Colonic mucosa (tissue), 4 donors: ENCODE measurements around the gene TLR1. TPM values are rescaled to one million over a fixed set of nuclear protein-coding genes. Genes with fewer than 3 reads are reported as not detected.

Experiments used
- DNase-seq: peaks from one replicate; pipeline ENCODE4 v3.0.0-alpha.2; 2020
- H3K27ac ChIP-seq: fragments of 200-600 bp; one replicate; pipeline ENCODE4 v1.8.0; 2021
- H3K27me3 ChIP-seq: fragments of 200-600 bp; one replicate; pipeline ENCODE4 v1.8.0; 2021
- H3K36me3 ChIP-seq: fragments of 200-600 bp; one replicate; pipeline ENCODE4 v1.8.0; 2021
- H3K4me1 ChIP-seq: fragments of 200-600 bp; one replicate; pipeline ENCODE4 v1.8.0; 2021; ENCODE audit warnings: mild to moderate bottlenecking
- H3K4me3 ChIP-seq: fragments of 200-600 bp; one replicate; pipeline ENCODE4 v1.8.0; 2021
- H3K9ac ChIP-seq, 2 donors: one replicate each; pipeline ENCODE4 v1.7.0; 2013; ENCODE audit warnings: control low read depth in 2 of 2, low read depth in 2 of 2, low read length in 2 of 2
- H3K9me3 ChIP-seq: fragments of 200-600 bp; one replicate; pipeline ENCODE4 v1.8.0; 2021
- intact Hi-C: fragments of 100-400 bp; cut with DNase I; formaldehyde crosslinking; loops from one replicate; pipeline ENCODE4 v1.14.1; 2022
- total RNA-seq, 2 donors: library from RNA; stranded (reverse); fragmentation: NEBNext Ultra II Directional in 1 of 2; extraction: Animal tissue kit (Norgen Biotek cat#: 25700) in 1 of 2; gene quantifications; one replicate each; pipeline ENCODE4 v1.2.1, GENCODE V29; 2021
- TF ChIP-seq, protein P1 (sequence below): fragments of 200-600 bp; IDR thresholded peaks from one replicate; pipeline ENCODE4 v1.8.0; 2022; ENCODE audit warnings: antibody characterized with exemption, mild to moderate bottlenecking
- donor health status: healthy.
- donor health status: DM: no; HTN: no; CAD: no.
- donor health status: DM: no; HTN: no; CAD: no.

TLR1 gene
- total RNA-seq, 2 donors from 2014 or later: 1.2 to 4.7 TPM

DNA sequence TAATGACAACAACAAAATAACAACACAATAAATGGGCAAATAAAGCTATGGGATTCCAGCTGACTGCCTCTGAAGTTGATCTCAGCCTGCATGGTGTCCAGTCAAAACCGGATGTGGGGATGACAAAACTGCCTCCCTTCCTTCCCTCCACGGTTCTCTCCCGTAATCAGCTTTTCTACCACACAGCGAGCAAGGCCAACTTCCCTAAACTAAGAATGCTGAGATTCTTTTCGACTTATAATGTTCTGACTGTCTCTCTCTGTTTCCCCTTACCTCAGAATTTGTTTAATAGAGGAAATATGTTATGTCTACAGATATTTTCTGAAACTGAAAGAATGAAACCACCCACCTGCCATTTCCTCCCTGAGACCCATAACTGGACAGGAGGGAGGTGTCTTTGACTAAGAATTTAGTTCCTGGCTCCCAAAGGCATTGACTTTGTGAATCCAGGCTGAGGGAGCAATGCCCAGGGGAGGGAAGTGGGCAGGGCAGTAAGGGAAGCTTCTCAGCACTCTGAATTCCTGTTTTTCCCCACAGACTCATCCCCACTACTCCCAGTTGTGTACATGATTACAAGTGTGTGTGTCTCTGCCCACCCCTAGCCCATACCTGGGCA lies 1.0 kb upstream of the TLR1 start:
- peak; percentile 26 for DNase-seq
- Histone ChIP-seq H3K9ac (peak overlapping the region in 1 of 2 donors; percentile 8), H3K27ac (peak overlapping the region; percentile 54), H3K9me3 (no peaks in the 10 kb centered on the region), H3K4me3 (no peak overlapping the region), H3K36me3 (no peaks in the 10 kb centered on the region), H3K27me3 (no peaks in the 10 kb centered on the region), H3K4me1 (no peaks in the 10 kb centered on the region)
- TF ChIP-seq, protein P1, sequence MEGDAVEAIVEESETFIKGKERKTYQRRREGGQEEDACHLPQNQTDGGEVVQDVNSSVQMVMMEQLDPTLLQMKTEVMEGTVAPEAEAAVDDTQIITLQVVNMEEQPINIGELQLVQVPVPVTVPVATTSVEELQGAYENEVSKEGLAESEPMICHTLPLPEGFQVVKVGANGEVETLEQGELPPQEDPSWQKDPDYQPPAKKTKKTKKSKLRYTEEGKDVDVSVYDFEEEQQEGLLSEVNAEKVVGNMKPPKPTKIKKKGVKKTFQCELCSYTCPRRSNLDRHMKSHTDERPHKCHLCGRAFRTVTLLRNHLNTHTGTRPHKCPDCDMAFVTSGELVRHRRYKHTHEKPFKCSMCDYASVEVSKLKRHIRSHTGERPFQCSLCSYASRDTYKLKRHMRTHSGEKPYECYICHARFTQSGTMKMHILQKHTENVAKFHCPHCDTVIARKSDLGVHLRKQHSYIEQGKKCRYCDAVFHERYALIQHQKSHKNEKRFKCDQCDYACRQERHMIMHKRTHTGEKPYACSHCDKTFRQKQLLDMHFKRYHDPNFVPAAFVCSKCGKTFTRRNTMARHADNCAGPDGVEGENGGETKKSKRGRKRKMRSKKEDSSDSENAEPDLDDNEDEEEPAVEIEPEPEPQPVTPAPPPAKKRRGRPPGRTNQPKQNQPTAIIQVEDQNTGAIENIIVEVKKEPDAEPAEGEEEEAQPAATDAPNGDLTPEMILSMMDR: no peak
- intact Hi-C loops: no loop called here

- TF ChIP-seq, protein P1: no peak
- intact Hi-C loops: no loop called here
- H3K27ac ChIP-seq: peak overlapping the region; percentile 24
- no peaks in the 10 kb centered on the region for H3K27me3 ChIP-seq
- no peak for DNase-seq
- H3K9ac ChIP-seq: peak overlapping the region in 1 of 2 donors; percentile 66
- no peaks in the 10 kb centered on the region for H3K4me1 ChIP-seq
- peak overlapping the region; percentile 5 for H3K4me3 ChIP-seq
- H3K36me3 ChIP-seq: no peaks in the 10 kb centered on the region
- no peaks in the 10 kb centered on the region for H3K9me3 ChIP-seq
Observed at GRCh38 chr4:38803833-38804653, 548 bp downstream of the TLR1 start.

- H3K27ac ChIP-seq: no peak overlapping the region
Observed at GRCh38 chr4:38802561-38803355, 1.8 kb downstream of the TLR1 start.

GRCh38 chr4:38800961-38801450 lies 3.6 kb downstream of the TLR1 start:
- intact Hi-C loops: no loop called here
- DNase-seq: no peak
- Histone ChIP-seq H3K9ac (no peak overlapping the region), H3K27ac (no peak overlapping the region), H3K9me3 (no peaks in the 10 kb centered on the region), H3K36me3 (no peaks in the 10 kb centered on the region), H3K4me3 (no peak overlapping the region), H3K27me3 (no peaks in the 10 kb centered on the region), H3K4me1 (no peaks in the 10 kb centered on the region)
- TF ChIP-seq, protein P1: no peak

More at GRCh38 chr4:38802561-38803355, 1.8 kb downstream of the TLR1 start:
- DNase-seq: no peak
- H3K9me3 ChIP-seq: no peaks in the 10 kb centered on the region
- H3K36me3 ChIP-seq: no peaks in the 10 kb centered on the region
- H3K27me3 ChIP-seq: no peaks in the 10 kb centered on the region
- no peak overlapping the region for H3K4me3 ChIP-seq
- H3K9ac ChIP-seq: no peak overlapping the region
- TF ChIP-seq, protein P1: no peak
- intact Hi-C loops: no loop called here
- no peaks in the 10 kb centered on the region for H3K4me1 ChIP-seq

DNA sequence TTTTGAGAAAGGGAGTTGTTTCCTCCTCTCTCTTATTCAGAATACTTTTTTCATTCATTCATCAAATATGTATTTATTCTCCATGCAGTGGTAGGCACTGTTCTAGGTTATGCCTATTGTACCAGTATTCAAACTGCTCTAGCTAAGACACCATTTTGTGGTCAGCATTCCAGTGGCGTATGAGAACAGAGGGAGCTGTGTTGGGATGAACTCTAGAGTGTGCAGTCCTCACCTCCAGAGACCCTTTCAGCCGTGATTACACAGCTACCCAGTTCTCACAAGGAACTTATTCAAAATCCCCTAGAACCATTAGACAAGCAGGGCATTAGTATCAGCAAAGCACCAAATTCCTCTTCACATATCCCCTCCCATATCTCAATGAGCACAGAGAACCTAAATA lies 4.2 kb downstream of the TLR1 start:
- DNase-seq: no peak
- no peaks in the 10 kb centered on the region for H3K27me3 ChIP-seq

More for the DNA sequence above, 4.2 kb downstream of the TLR1 start:
- Histone ChIP-seq H3K9me3 (no peaks in the 10 kb centered on the region), H3K9ac (no peak overlapping the region), H3K4me3 (no peak overlapping the region), H3K4me1 (no peaks in the 10 kb centered on the region), H3K36me3 (no peaks in the 10 kb centered on the region), H3K27ac (no peak overlapping the region)
- TF ChIP-seq, protein P1: no peak
- intact Hi-C loops: no loop called here
